Adrenal gland (tissue), 5 donors: ENCODE data around the gene FHOD3.

Experiments used
- CTCF ChIP-seq, 6 experiments: fragments of 450-650 bp in 4 of 6; fragments of 200-600 bp in 2 of 6; sonication (generic) in 1 of 6; IDR thresholded peaks; 1 replicate in 5 of 6; 2 replicates in 1 of 6; pipeline versions ENCODE4 v1.5.1 to v1.8.0; 2016 to 2021; ENCODE audit warnings: antibody characterized with exemption in 6 of 6, mild to moderate bottlenecking in 2 of 6, moderate library complexity in 1 of 6
- POLR2A ChIP-seq, 2 donors: fragments of 450-650 bp; IDR thresholded peaks; one replicate each; pipeline ENCODE4 v1.6.1; 2017; ENCODE audit warnings: antibody characterized with exemption in 2 of 2, mild to moderate bottlenecking in 2 of 2, moderate library complexity in 1 of 2
- donor health status: DM: no; HTN: no; CAD: no.

- TF ChIP-seq POLR2A (IDR thresholded peaks at IDR 0.05) = no peak
- peak in 2 of 6 experiments; percentile 14 to 20 for TF ChIP-seq CTCF (IDR thresholded peaks at IDR 0.05)
These were observed 323.3 kb downstream of the FHOD3 start for GRCh38 chr18:36620788-36621187.
